GM23338 (cell line): ENCODE data around the gene ZKSCAN4. TPM values are rescaled to one million over a fixed set of nuclear protein-coding genes. Genes with fewer than 3 reads are reported as not detected.

Source experiments
- ATAC-seq: fragments of 200-7000 bp; cut with Tn5 transposase; 3 replicates; pipeline ENCODE4 v1.9.1; 2020
- DNase-seq: peaks from one replicate; pipeline ENCODE4 v3.0.0-alpha.2; 2015; ENCODE audit warnings: low spot score
- H2AFZ ChIP-seq: fragments of 200-600 bp; sonication (generic); 2 replicates; pipeline ENCODE4 v1.8.0; 2016; ENCODE audit warnings: antibody characterized with exemption, mild to moderate bottlenecking, moderate library complexity
- H3F3A ChIP-seq: fragments of 200-600 bp; sonication (generic); replicated peaks from 2 replicates; pipeline ENCODE4 v1.8.0; 2017; ENCODE audit warnings: antibody characterized with exemption, mixed run types, low read depth
- H3K27ac ChIP-seq: fragments of 200-600 bp; sonication (generic); 2 replicates; pipeline ENCODE4 v1.6.1; 2016; ENCODE audit warnings: low read depth
- H3K27me3 ChIP-seq: fragments of 200-600 bp; sonication (generic); 2 replicates; pipeline ENCODE4 v1.8.0; 2016; ENCODE audit warnings: mild to moderate bottlenecking, mixed run types, moderate library complexity; ENCODE audit not compliant: insufficient read depth
- H3K36me3 ChIP-seq: fragments of 200-600 bp; sonication (generic); 2 replicates; pipeline ENCODE4 v1.8.0; 2016; ENCODE audit warnings: mild to moderate bottlenecking; ENCODE audit not compliant: insufficient read depth
- H3K4me1 ChIP-seq: fragments of 200-600 bp; sonication (generic); 2 replicates; pipeline ENCODE4 v1.8.0; 2016; ENCODE audit warnings: mild to moderate bottlenecking, moderate library complexity; ENCODE audit not compliant: insufficient read depth
- H3K4me2 ChIP-seq: fragments of 200-600 bp; sonication (generic); 2 replicates; pipeline ENCODE4 v1.7.1; 2017; ENCODE audit warnings: mixed run types
- H3K4me3 ChIP-seq: fragments of 200-600 bp; sonication (generic); 2 replicates; pipeline ENCODE4 v1.6.1; 2016; ENCODE audit warnings: mixed run types
- H3K79me2 ChIP-seq: fragments of 200-600 bp; sonication (generic); replicated peaks from 2 replicates; pipeline ENCODE4 v1.8.0; 2017; ENCODE audit warnings: mild to moderate bottlenecking; ENCODE audit not compliant: insufficient read depth
- H3K9me2 ChIP-seq: fragments of 200-600 bp; sonication (generic); 2 replicates; pipeline ENCODE4 v1.8.0; 2017; ENCODE audit not compliant: insufficient read depth
- H4K20me1 ChIP-seq: fragments of 200-600 bp; sonication (generic); replicated peaks from 2 replicates; pipeline ENCODE4 v1.8.0; 2017; ENCODE audit warnings: mild to moderate bottlenecking; ENCODE audit not compliant: insufficient read depth
- H3K27ac Mint-ChIP-seq: 2 replicates; pipeline ENCODE4 v1.8.0; 2020; ENCODE audit warnings: inconsistent platforms, mild to moderate bottlenecking, moderate library complexity, mixed read lengths
- H3K27me3 Mint-ChIP-seq: 3 replicates; pipeline ENCODE4 v1.8.0; 2022; ENCODE audit warnings: low read depth, mild to moderate bottlenecking, moderate library complexity, mixed read lengths, inconsistent platforms; ENCODE audit not compliant: insufficient read depth, poor library complexity
- H3K36me3 Mint-ChIP-seq: 3 replicates; pipeline ENCODE4 v1.8.0; 2021; ENCODE audit warnings: low read depth, mild to moderate bottlenecking, inconsistent platforms, moderate library complexity, mixed read lengths
- H3K4me1 Mint-ChIP-seq: 3 replicates; pipeline ENCODE4 v1.8.0; 2020; ENCODE audit warnings: mild to moderate bottlenecking, inconsistent platforms, mixed read lengths
- H3K4me3 Mint-ChIP-seq: 3 replicates; pipeline ENCODE4 v1.8.0; 2021; ENCODE audit warnings: moderate library complexity, mild to moderate bottlenecking, inconsistent platforms, mixed read lengths
- H3K9me3 Mint-ChIP-seq: 3 replicates; pipeline ENCODE4 v1.8.0; 2020; ENCODE audit warnings: moderate library complexity, mild to moderate bottlenecking, inconsistent platforms, mixed read lengths
- CREB1 ChIP-seq: fragments of 250-450 bp; sonication (Bioruptor Pico); IDR thresholded peaks from 2 replicates; pipeline ENCODE4 v1.5.0; 2020; ENCODE audit warnings: low read depth, mild to moderate bottlenecking, moderate library complexity
- CTCF ChIP-seq, 2 experiments: fragments of 200-600 bp in 1 of 2; sonication (generic) in 1 of 2; conservative IDR thresholded peaks; 2 replicates each; pipeline versions ENCODE4 v1.5.1 to v1.6.1; 2016 to 2017; ENCODE audit warnings: antibody characterized with exemption in 2 of 2, low read depth in 2 of 2, mild to moderate bottlenecking in 2 of 2, moderate library complexity in 1 of 2
- ETS1 ChIP-seq: IDR thresholded peaks from 2 replicates; pipeline ENCODE4 v1.6.1; 2016; ENCODE audit warnings: antibody characterized with exemption
- EZH2 ChIP-seq: fragments of 200-600 bp; sonication (generic); IDR thresholded peaks from one replicate; pipeline ENCODE4 v1.8.0; 2017; ENCODE audit warnings: antibody characterized with exemption, mild to moderate bottlenecking, low read depth; ENCODE audit not compliant: unreplicated experiment
- EZH2phosphoT487 ChIP-seq: fragments of 200-600 bp; sonication (generic); IDR thresholded peaks from one replicate; pipeline ENCODE4 v1.8.1; 2018; ENCODE audit warnings: antibody characterized with exemption; ENCODE audit not compliant: unreplicated experiment
- JUNB ChIP-seq: IDR thresholded peaks from one replicate; pipeline ENCODE4 v1.6.1; 2016; ENCODE audit warnings: antibody characterized with exemption; ENCODE audit not compliant: unreplicated experiment
- NANOG ChIP-seq: IDR thresholded peaks from 2 replicates; pipeline ENCODE4 v1.6.1; 2016; ENCODE audit warnings: antibody characterized with exemption, borderline replicate concordance
- POLR2AphosphoS5 ChIP-seq: IDR thresholded peaks from 2 replicates; pipeline ENCODE4 v1.6.1; 2016; ENCODE audit warnings: antibody characterized with exemption, low read depth
- REST ChIP-seq: IDR thresholded peaks from one replicate; pipeline ENCODE4 v1.6.1; 2018; ENCODE audit warnings: antibody characterized with exemption; ENCODE audit not compliant: unreplicated experiment
- STAT1 ChIP-seq: IDR thresholded peaks from one replicate; pipeline ENCODE4 v1.6.1; 2016; ENCODE audit warnings: antibody characterized with exemption; ENCODE audit not compliant: unreplicated experiment
- ZNF114 ChIP-seq: fragments of 250-450 bp; sonication (Bioruptor Pico); IDR thresholded peaks from 2 replicates; pipeline ENCODE4 v1.5.0; 2020; ENCODE audit warnings: mild to moderate bottlenecking, moderate library complexity
- ZNF331 ChIP-seq: fragments of 250-450 bp; sonication (Bioruptor Pico); IDR thresholded peaks from 2 replicates; pipeline ENCODE4 v1.5.0; 2020; ENCODE audit warnings: low read depth, mild to moderate bottlenecking, moderate library complexity
- ZNF462 ChIP-seq: fragments of 250-450 bp; sonication (Bioruptor Pico); IDR thresholded peaks from 2 replicates; pipeline ENCODE4 v1.5.0; 2020; ENCODE audit warnings: mild to moderate bottlenecking, moderate library complexity
- polyA plus RNA-seq: library from polyadenylated mRNA; unstranded; fragments of >200 nt; fragmentation: Nextera tagmentation; extraction: Ambion mirVana; gene quantifications from 2 replicates; pipeline ENCODE4 v1.2.1, GENCODE V29; 2016
- total RNA-seq: library from RNA; depleted of rRNA; stranded (reverse); fragments of >200 nt; shearing (Covaris generic); gene quantifications from 2 replicates; pipeline ENCODE4 v1.2.3, GENCODE V29; 2014

Gene ZKSCAN4
- total and polyA plus RNA-seq, 2 experiments from 2014 or later = 2.8 to 5.9 TPM

GRCh38 chr6:28215425-28215824, 36.6 kb downstream of the ZKSCAN4 start:
- H3K27me3 Mint-ChIP-seq = peaks cover 37% of the 10 kb centered on the region
- no peaks in the 10 kb centered on the region for H3K36me3 ChIP-seq
- H2AFZ ChIP-seq = no peak overlapping the region
- no peaks in the 10 kb centered on the region; the same call in 1 of the 2 replicates for H4K20me1 ChIP-seq
- DNase-seq = peak; percentile 34
- peak overlapping the region; percentile 26; the same call in 1 of the 2 replicates for H3K4me3 ChIP-seq
- H3K4me1 Mint-ChIP-seq = peaks cover 24% of the 10 kb centered on the region
- no peaks in the 10 kb centered on the region for H3K9me2 ChIP-seq
- H3K27me3 ChIP-seq = peaks cover 75% of the 10 kb centered on the region
- H3K9me3 Mint-ChIP-seq = peaks cover 3% of the 10 kb centered on the region; the same call in 2 of the 3 replicates
- peak overlapping the region; percentile 25 for H3K4me3 Mint-ChIP-seq
- no peak overlapping the region for H3K27ac Mint-ChIP-seq
- no peak overlapping the region for H3K27ac ChIP-seq
- no peaks in the 10 kb centered on the region for H3K36me3 Mint-ChIP-seq
- H3K79me2 ChIP-seq = no peaks in the 10 kb centered on the region
- ATAC-seq = no peak
- H3K4me2 ChIP-seq = peak overlapping the region; percentile 67
- H3K4me1 ChIP-seq = peaks cover 30% of the 10 kb centered on the region
- TF ChIP-seq ZNF114 (CRISPR knock-in tag) (no peak), EZH2phosphoT487 (no peak), ZNF462 (no peak), ETS1 (no peak), CTCF (conservative IDR thresholded peaks at IDR 0.05; ENCODE audit: low read depth in 2 of 2) (no peak), STAT1 (no peak), ZNF331 (CRISPR knock-in tag) (no peak), EZH2 (no peak), POLR2AphosphoS5 (no peak), CREB1 (CRISPR knock-in tag) (no peak), NANOG (no peak), JUNB (no peak), REST (no peak)
- H3F3A ChIP-seq = 0 out of 2 replicates have a peak, but pooled peaks cover 4% of the 10 kb centered on the region
